HUDEP-2 (cell line): Measurements from ENCODE around the gene UCMA.
A peak's percentile ranks its signal among the peaks of the same experiment; 100 is the strongest.
"Not testable (repeated sequence)": the region's sequence is repeated elsewhere in the genome, so short reads cannot be mapped to it uniquely, and the experiment has no call there.

ENCODE experiments used
- DNase-seq, 76 experiments: peaks; one replicate each; lab custom pipeline; 2025; ENCODE audit not compliant: unreplicated experiment in 76 of 76; lab: John Stamatoyannopoulos, UW

The UCMA gene

GRCh38 chr10:13234736-13235135, 562 bp upstream of the UCMA start:
- not testable (repeated sequence) for DNase-seq

- DNase-seq, result no peak
Observed at GRCh38 chr10:13233358-13233757, 816 bp downstream of the UCMA start.

DNA sequence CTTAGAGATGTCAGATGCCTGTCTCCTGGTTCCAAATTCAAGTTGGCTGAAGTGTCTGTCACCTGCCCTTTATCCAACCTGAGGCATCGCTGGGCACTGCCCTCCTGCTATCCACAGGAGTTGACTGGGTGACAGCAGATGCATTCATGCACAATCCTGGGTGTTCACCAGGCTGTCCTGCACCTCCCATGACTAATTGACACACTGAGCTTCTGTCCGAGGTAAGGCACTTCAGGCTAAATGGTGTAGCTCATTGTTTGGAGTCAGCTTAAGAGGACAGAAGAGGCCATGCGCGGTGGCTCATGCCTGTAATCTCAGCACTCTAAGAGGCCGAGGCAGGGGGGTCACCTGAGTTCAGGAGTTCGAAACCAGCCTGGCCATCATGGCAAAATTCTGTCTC, 2.4 kb downstream of the UCMA start:
- no peak for DNase-seq

GRCh38 chr10:13231190-13231589, 3.0 kb downstream of the UCMA start:
- DNase-seq, result no peak

GRCh38 chr10:13227031-13227430, 7.1 kb downstream of the UCMA start:
- no peak for DNase-seq

DNA sequence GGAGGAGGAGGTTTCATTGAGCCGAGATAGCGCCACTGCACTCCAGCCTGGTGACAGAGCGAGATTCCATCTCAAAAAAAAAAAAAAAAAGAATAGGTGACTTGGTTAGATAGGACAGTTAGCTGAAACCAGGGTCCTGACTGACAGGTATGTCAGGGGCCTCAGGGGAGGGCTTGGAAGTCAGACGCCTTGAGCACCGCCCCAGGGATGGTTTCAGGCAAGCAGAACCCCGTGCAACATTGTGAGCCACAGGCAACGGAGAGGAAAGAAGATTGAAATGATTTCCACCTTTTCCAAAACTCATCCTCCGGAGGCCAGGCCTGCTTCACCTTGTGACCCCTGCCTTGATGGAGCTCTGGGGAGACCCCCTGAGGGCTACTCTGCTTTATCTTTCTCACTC, 8.6 kb downstream of the UCMA start:
- DNase-seq, result no peak

DNA sequence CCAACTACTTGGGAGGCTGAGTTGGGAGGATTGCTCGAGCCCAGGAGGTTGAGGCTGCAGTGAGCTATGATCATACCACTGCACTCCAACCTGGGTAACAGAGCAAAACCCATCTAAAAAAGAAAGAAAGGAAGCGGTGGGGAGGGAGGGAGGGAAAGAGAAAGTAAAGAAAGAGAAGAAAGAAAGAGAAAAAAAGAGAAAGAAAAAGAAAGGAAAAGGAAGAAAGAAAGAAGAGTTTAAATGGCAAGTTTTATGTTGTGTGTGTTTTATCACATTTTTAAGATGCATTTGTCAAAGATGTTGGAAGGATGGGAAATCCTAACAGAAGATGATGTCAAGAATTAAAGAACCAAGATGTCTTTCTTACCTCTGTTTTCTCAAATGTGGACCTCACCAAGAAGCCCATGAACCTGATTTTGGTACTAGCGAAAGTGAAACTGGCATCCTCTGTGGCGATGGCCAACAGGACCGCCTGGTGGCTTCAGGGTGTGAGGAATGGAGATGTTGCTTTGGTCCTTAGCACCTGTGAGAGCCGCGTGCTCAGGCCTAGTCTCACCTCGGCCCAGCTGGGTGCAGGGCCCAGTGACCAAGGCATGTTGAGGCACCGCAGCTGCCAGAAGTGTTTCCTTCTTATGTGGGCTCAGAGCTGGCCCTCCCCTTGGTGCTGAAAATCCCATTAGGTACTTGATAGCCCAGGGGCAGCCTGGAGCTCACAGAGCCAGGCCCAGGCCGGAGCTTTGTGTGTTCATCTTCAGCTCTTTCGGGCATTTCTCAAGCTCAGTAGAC, 9.8 kb downstream of the UCMA start:
- no peak for DNase-seq

GRCh38 chr10:13223241-13223640, 10.9 kb downstream of the UCMA start:
- DNase-seq, result no peak

- no peak for DNase-seq
Observed at GRCh38 chr10:13222566-13222965, 11.6 kb downstream of the UCMA start.

DNA sequence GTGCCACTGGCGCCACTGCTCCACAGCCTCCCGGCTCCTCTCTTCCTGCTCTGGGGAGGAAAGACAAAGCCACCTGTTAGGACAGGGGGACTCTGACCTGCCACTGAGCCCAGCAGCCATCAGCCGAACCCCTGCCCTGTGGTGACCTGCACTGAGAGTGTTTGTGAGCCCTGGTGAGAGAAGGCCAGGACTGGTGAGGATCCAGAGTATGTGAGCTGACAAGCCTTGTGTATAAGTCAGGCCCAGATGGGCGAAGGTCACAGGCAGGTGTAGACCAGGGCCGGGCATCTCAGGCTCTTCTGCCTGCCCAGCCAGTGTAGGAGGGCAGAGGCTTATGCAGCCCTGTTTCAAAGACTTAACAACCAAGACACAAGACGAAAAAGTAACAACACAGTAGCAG, 12.0 kb downstream of the UCMA start:
- DNase-seq, result no peak

GRCh38 chr10:13221572-13221971, 12.6 kb downstream of the UCMA start:
- DNase-seq, result no peak

DNA sequence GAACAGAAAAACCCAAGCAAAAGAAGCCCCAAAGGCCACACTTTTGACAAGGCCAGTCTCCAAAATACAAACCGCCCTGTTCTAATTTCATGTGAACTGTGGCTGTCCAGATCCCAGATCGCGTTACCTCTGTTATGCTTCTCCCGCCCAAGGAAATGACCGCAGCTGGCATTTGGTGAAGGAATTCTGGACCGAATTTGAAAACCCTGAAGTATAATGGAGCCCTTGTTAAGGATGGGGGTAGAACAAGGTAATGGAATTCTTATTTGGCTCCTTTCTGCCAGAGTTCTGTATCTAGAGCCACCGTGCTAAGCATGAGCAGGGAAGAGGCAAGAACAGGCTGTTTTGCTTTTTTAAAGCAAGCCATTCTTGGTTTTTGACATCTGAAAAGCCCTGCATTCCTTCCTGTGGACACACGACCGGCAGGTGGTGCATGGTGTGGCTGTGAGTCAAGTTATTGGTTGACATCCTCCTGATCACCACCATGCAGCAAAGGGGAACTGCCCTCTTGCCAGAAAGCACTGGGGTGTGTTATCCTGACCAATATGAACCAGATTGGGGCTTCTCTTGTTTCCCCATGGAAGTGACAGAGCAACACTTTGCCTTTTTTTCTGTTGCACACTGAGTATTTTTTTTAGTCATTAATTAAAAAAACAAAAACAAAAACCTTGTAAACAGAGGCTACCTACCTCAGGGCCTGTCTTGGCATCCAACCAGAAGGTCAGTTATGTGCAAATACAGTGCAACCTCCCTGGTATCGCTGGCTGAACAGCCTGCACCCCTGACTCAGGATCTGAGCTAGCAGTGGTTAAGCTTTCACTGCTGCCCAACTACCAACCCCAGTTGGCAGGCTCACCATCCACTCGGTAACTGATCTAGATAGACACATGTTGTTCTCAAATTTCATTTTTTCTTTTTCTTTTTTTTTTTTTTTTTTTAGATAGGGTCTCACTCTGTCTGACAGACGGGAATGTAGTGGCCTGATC, 14.2 kb downstream of the UCMA start:
- peak in 22 of 76 experiments; percentile 1 to 65 (median 24) for DNase-seq

DNA sequence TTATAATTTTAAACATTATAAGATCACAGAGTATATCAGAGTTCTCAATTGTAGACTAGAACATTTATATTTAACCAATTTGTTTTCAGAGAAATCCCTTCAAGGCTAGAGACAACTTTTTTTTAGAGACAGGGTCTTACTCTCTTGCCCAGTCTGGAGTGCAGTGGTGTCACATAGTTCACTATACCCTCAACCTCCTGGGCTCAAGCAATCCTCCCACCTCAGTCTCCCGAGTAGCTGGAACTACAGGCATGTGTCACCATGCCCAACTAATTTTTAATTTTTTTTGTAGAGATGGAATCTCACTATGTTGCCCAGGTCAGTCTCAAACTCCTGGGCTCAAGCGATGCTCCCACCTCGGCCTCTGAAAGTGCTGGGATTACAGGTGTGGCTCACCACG, 15.3 kb downstream of the UCMA start:
- no peak for DNase-seq

DNA sequence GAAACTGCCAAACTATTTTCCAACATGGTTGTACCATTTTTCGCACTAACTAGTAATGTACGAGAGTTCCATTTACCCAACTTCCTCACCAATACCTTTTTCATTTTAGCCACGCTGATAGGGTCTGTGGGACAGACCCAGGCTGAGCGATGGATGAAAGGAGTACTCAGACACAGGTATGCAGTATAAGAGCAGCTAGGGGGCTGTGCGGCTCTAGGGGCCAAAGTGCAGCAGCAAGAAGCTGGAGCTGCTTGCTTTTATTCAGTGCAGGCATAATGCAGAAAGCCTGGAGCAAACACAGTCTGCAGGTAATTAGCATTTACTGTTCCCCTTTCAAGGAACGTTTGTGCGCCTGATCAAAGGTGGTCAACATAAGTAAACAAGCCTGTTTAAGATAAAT, 21.0 kb downstream of the UCMA start:
- no peak for DNase-seq

GRCh38 chr10:13206546-13207443, 27.4 kb downstream of the UCMA start:
- peak in 1 of 76 experiments; percentile 2 for DNase-seq

- DNase-seq, result no peak
Observed at GRCh38 chr10:13206091-13206490, 28.1 kb downstream of the UCMA start.

- DNase-seq, result no peak
Observed at GRCh38 chr10:13201132-13201531, 33.0 kb downstream of the UCMA start.

GRCh38 chr10:13195016-13195415, 39.2 kb downstream of the UCMA start:
- no peak for DNase-seq

- DNase-seq, result no peak
Observed at GRCh38 chr10:13193637-13194036, 40.5 kb downstream of the UCMA start.

- DNase-seq, result no peak
Observed at GRCh38 chr10:13191362-13191761, 42.8 kb downstream of the UCMA start.

DNA sequence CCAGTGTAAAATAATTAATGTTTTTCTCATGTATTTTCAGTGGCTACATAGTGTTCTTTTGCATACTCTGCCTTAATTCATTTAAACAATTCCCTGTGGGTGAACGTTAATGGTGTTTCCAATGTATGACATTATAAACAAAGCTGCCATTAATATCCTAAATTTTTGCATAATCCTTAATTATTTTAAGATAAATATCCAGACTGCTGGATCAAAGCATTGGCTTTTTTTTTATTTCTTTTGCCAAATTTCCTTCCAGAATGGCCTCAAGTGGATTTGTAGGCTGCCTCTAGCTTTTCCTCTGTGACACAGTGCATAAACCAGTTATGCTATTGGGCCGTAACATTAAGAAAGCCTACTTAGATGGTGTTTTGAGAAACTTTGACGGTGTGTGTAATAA, 43.4 kb downstream of the UCMA start:
- DNase-seq, result no peak
